Esophagus muscularis mucosa (tissue), 4 donors: ENCODE results near the gene SPATA16.

Source experiments
- CTCF ChIP-seq, 3 experiments: fragments of 200-600 bp in 2 of 3; fragments of 450-650 bp in 1 of 3; sonication (generic) in 2 of 3; IDR thresholded peaks; one replicate each; pipeline ENCODE4 v1.5.1; 2017 to 2019; ENCODE audit warnings: antibody characterized with exemption in 3 of 3, mild to moderate bottlenecking in 2 of 3, moderate library complexity in 1 of 3
- EP300 ChIP-seq: sonication (generic); formaldehyde crosslinking; IDR thresholded peaks from one replicate; pipeline ENCODE4 v1.6.1; 2017; ENCODE audit warnings: antibody characterized with exemption
- POLR2A ChIP-seq: fragments of 450-650 bp; IDR thresholded peaks from one replicate; pipeline ENCODE4 v1.6.1; 2017; ENCODE audit warnings: antibody characterized with exemption, moderate library complexity, mild to moderate bottlenecking, low read depth
- POLR2AphosphoS5 ChIP-seq, 2 donors: sonication (generic); formaldehyde crosslinking; IDR thresholded peaks; one replicate each; pipeline ENCODE4 v1.6.1; 2017; ENCODE audit warnings: antibody characterized with exemption in 2 of 2

GRCh38 chr3:172938788-172939187, 202.2 kb downstream of the SPATA16 start:
- TF ChIP-seq CTCF (IDR thresholded peaks at IDR 0.05) (no peak), POLR2A (no peak), EP300 (no peak), POLR2AphosphoS5 (IDR thresholded peaks at IDR 0.05) (no peak)
